DMS53 (cell line): ENCODE results near the gene SRP68.

Source experiments
- DNase-seq: peaks from one replicate; lab custom pipeline; 2025; lab: John Stamatoyannopoulos, UW

SRP68 gene

GRCh38 chr17:75996665-75997590, 75.4 kb downstream of the SRP68 start:
- DNase-seq = no peak

- no peak for DNase-seq
Observed at GRCh38 chr17:75995385-75995925, 76.9 kb downstream of the SRP68 start.

GRCh38 chr17:75994802-75995370, 77.4 kb downstream of the SRP68 start:
- DNase-seq = no peak

- no peak for DNase-seq
Observed at GRCh38 chr17:75991396-75991795, 80.9 kb downstream of the SRP68 start.
